ENCODE measurements around the gene DUSP3. TPM values are rescaled to one million over a fixed set of nuclear protein-coding genes. Genes with fewer than 3 reads are reported as not detected.

DUSP3 gene
- total and polyA plus RNA-seq, 2 of the 13 experiments (the other 11 are each of a cell fraction or from before 2014, with no cell fraction given): 60.0 to 71.5 TPM

GRCh38 chr17:43778337-43779144 lies at the start of gene DUSP3 (continued):
- no peak for TF ChIP-seq PRMT3 (CRISPR knock-in tag; IDR thresholded peaks at IDR 0.05; ENCODE audit: borderline replicate concordance, low read depth)
- TF ChIP-seq ZNF788 (CRISPR knock-in tag; IDR thresholded peaks at IDR 0.05; ENCODE audit: borderline replicate concordance): peak; percentile 91
- no peak for TF ChIP-seq MZF1 (CRISPR knock-in tag; IDR thresholded peaks at IDR 0.05; ENCODE audit: borderline replicate concordance)
- no peak for TF ChIP-seq FOXA1 (IDR thresholded peaks at IDR 0.05)
- 0 out of 2 replicates have a peak, but pooled peaks have one; percentile 7 for TF ChIP-seq FOXA1 (CRISPR knock-in tag; IDR thresholded peaks at IDR 0.05)
- TF ChIP-seq ZNF275 (CRISPR knock-in tag; IDR thresholded peaks at IDR 0.05; ENCODE audit: borderline replicate concordance): 0 out of 2 replicates have a peak, but pooled peaks have one; percentile 73
- TF ChIP-seq TSC22D2 (CRISPR knock-in tag; IDR thresholded peaks at IDR 0.05; ENCODE audit: borderline replicate concordance): peak; percentile 55; the same call in 1 of the 2 replicates
- TF ChIP-seq ASH2L (IDR thresholded peaks at IDR 0.05; ENCODE audit: insufficient read length, low read depth, low read length): peak; percentile 19
- TF ChIP-seq ZFP62 (CRISPR knock-in tag; IDR thresholded peaks at IDR 0.05): 0 out of 2 replicates have a peak, but pooled peaks have one; percentile 55
- peak; percentile 29 for TF ChIP-seq HNRNPLL (IDR thresholded peaks at IDR 0.05; ENCODE audit: low read depth, low read length, poor library complexity, severe bottlenecking)
- TF ChIP-seq NFIB (CRISPR knock-in tag; IDR thresholded peaks at IDR 0.05; ENCODE audit: borderline replicate concordance): no peak
- TF ChIP-seq THAP9 (CRISPR knock-in tag; IDR thresholded peaks at IDR 0.05; ENCODE audit: borderline replicate concordance): no peak; the same call in 1 of the 2 replicates
- no peak; the same call in none of the 2 replicates for TF ChIP-seq YEATS2 (CRISPR knock-in tag; IDR thresholded peaks at IDR 0.05; ENCODE audit: borderline replicate concordance)
- 0 out of 2 replicates have a peak, but pooled peaks have one; percentile 51 for TF ChIP-seq ZBTB43 (CRISPR knock-in tag; conservative IDR thresholded peaks at IDR 0.05)
- peak; percentile 90 for TF ChIP-seq ZHX2 (IDR thresholded peaks at IDR 0.05; ENCODE audit: low read depth)
- peak; percentile 86; the same call in 1 of the 2 replicates for TF ChIP-seq ZHX2 (CRISPR knock-in tag; IDR thresholded peaks at IDR 0.05; ENCODE audit: borderline replicate concordance)
